ENCODE data around the gene MISP. TPM values are rescaled to one million over a fixed set of nuclear protein-coding genes. Genes with fewer than 3 reads are reported as not detected.

Gene MISP
- total and polyA plus RNA-seq, 2 of the 13 experiments (the other 11 are each of a cell fraction or from before 2014, with no cell fraction given) = 0.67 to 1.3 TPM

GRCh38 chr19:739998-740715 lies 10.8 kb upstream of the MISP start (continued):
- no peak for TF ChIP-seq ZNF160 (CRISPR knock-in tag; IDR thresholded peaks at IDR 0.05)
- 0 out of 2 replicates have a peak, but pooled peaks have one; percentile 50 for TF ChIP-seq RCOR2 (CRISPR knock-in tag; IDR thresholded peaks at IDR 0.05)
- peak; percentile 73 for TF ChIP-seq AGO2 (optimal IDR thresholded peaks at IDR 0.05; ENCODE audit: low read depth, low read length)
- TF ChIP-seq MEIS1 (CRISPR knock-in tag; IDR thresholded peaks at IDR 0.05; ENCODE audit: borderline replicate concordance) = peak; percentile 25; the same call in 1 of the 2 replicates
- TF ChIP-seq U2AF2 (IDR thresholded peaks at IDR 0.05; ENCODE audit: low read depth, low read length) = no peak
- no peak for TF ChIP-seq ZNF484 (CRISPR knock-in tag; IDR thresholded peaks at IDR 0.05; ENCODE audit: borderline replicate concordance, low read depth)
- no peak; the same call in 1 of the 2 replicates for TF ChIP-seq ZMYM4 (CRISPR knock-in tag; IDR thresholded peaks at IDR 0.05)
- TF ChIP-seq ZNF737 (CRISPR knock-in tag; IDR thresholded peaks at IDR 0.05; ENCODE audit: borderline replicate concordance) = no peak
- no peak for TF ChIP-seq ZMAT5 (CRISPR knock-in tag; IDR thresholded peaks at IDR 0.05; ENCODE audit: borderline replicate concordance, low read depth)
- TF ChIP-seq ZNF75D (CRISPR knock-in tag; IDR thresholded peaks at IDR 0.05; ENCODE audit: borderline replicate concordance) = no peak; the same call in 1 of the 2 replicates
- no peak for TF ChIP-seq ZFP62 (CRISPR knock-in tag; IDR thresholded peaks at IDR 0.05)
- no peak for TF ChIP-seq RAD51 (IDR thresholded peaks at IDR 0.05; ENCODE audit: borderline replicate concordance)
- peak; percentile 51; the same call in 1 of the 2 replicates for TF ChIP-seq ZNF574 (CRISPR knock-in tag; IDR thresholded peaks at IDR 0.05)
- no peak for TF ChIP-seq ZFP36L2 (CRISPR knock-in tag; IDR thresholded peaks at IDR 0.05)
- TF ChIP-seq SP1 (IDR thresholded peaks at IDR 0.05) = no peak
- no peak for TF ChIP-seq SP1 (CRISPR knock-in tag; IDR thresholded peaks at IDR 0.05)
- no peak for TF ChIP-seq JDP2 (CRISPR knock-in tag; IDR thresholded peaks at IDR 0.05; ENCODE audit: borderline replicate concordance)
- no peak; the same call in 1 of the 2 replicates for TF ChIP-seq HDAC2 (CRISPR knock-in tag; IDR thresholded peaks at IDR 0.05)
- no peak for TF ChIP-seq FOXA3 (CRISPR knock-in tag; IDR thresholded peaks at IDR 0.05)
- TF ChIP-seq THAP9 (CRISPR knock-in tag; IDR thresholded peaks at IDR 0.05; ENCODE audit: borderline replicate concordance) = peak; percentile 65; the same call in 1 of the 2 replicates
- TF ChIP-seq ZNF512 (CRISPR knock-in tag; IDR thresholded peaks at IDR 0.05) = no peak
- no peak for TF ChIP-seq ZNF136 (CRISPR knock-in tag; IDR thresholded peaks at IDR 0.05; ENCODE audit: low read depth)
- TF ChIP-seq TBX2 (CRISPR knock-in tag; IDR thresholded peaks at IDR 0.05; ENCODE audit: borderline replicate concordance) = no peak; the same call in 1 of the 2 replicates

Data from HepG2 (cell line).